ENCODE results near the gene RHBDF1.

- TF ChIP-seq CTCF (CRISPR knock-in tag; IDR thresholded peaks at IDR 0.05), result no peak
- no peak for TF ChIP-seq ARID2 (CRISPR knock-in tag; IDR thresholded peaks at IDR 0.05; ENCODE audit: borderline replicate concordance)
- no peak for TF ChIP-seq ARNT (IDR thresholded peaks at IDR 0.05)
- no peak for TF ChIP-seq HNRNPL (IDR thresholded peaks at IDR 0.05; ENCODE audit: low read depth, low read length)
- no peak for TF ChIP-seq EZH2 (conservative IDR thresholded peaks at IDR 0.05; ENCODE audit: low read depth, low read length)
- TF ChIP-seq TCF7L2 (IDR thresholded peaks at IDR 0.05; ENCODE audit: low read depth, low read length), result no peak
- no peak for TF ChIP-seq CREB1 (IDR thresholded peaks at IDR 0.05)
- no peak for TF ChIP-seq CREB1 (CRISPR knock-in tag; IDR thresholded peaks at IDR 0.05)
- TF ChIP-seq TAF1 (CRISPR knock-in tag; IDR thresholded peaks at IDR 0.05), result no peak
- TF ChIP-seq POLR2A (IDR thresholded peaks at IDR 0.05; ENCODE audit: insufficient read depth in 1 of 2, low read depth in 2 of 2, low read length in 2 of 2), result no peak
- no peak for TF ChIP-seq ZNF468 (CRISPR knock-in tag; IDR thresholded peaks at IDR 0.05)
- no peak for TF ChIP-seq PATZ1 (CRISPR knock-in tag; IDR thresholded peaks at IDR 0.05)
- TF ChIP-seq RBFOX2 (IDR thresholded peaks at IDR 0.05; ENCODE audit: low read depth, low read length), result no peak
Observed at GRCh38 chr16:97822-98221, 25.4 kb upstream of the RHBDF1 start.

All from HepG2 (cell line).